ENCODE measurements around the gene SH3RF3. TPM values are rescaled to one million over a fixed set of nuclear protein-coding genes. Genes with fewer than 3 reads are reported as not detected.

Gene SH3RF3
- total RNA-seq, 4 donors from 2014 or later: 5.3 to 10.0 (median 8.0) TPM

GRCh38 chr2:109498906-109499305, 369.9 kb downstream of the SH3RF3 start:
- TF ChIP-seq, protein P1, sequence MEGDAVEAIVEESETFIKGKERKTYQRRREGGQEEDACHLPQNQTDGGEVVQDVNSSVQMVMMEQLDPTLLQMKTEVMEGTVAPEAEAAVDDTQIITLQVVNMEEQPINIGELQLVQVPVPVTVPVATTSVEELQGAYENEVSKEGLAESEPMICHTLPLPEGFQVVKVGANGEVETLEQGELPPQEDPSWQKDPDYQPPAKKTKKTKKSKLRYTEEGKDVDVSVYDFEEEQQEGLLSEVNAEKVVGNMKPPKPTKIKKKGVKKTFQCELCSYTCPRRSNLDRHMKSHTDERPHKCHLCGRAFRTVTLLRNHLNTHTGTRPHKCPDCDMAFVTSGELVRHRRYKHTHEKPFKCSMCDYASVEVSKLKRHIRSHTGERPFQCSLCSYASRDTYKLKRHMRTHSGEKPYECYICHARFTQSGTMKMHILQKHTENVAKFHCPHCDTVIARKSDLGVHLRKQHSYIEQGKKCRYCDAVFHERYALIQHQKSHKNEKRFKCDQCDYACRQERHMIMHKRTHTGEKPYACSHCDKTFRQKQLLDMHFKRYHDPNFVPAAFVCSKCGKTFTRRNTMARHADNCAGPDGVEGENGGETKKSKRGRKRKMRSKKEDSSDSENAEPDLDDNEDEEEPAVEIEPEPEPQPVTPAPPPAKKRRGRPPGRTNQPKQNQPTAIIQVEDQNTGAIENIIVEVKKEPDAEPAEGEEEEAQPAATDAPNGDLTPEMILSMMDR (IDR thresholded peaks at IDR 0.05; ENCODE audit: low read depth): no peak

DNA sequence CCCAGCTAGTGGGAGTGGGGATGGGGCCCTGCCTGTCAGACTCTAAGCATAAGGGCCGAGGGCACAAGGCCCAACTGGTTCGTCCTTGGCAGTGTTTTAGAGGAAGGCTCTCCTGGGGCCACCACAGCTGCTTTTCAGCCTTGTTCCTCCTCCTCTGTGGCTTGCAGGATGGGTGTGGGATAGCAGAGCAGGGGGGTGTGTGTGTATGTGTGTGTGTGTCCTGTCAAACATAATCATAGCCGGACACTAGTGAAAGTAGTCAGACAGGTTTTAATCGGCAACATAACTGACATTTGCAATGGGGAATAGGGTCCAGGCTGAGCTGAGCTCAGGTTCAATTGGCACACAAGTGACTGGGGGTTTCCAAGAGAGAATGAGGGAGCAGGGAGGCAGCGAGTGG, 370.6 kb downstream of the SH3RF3 start:
- TF ChIP-seq, protein P1 (IDR thresholded peaks at IDR 0.05; ENCODE audit: low read depth): no peak

GRCh38 chr2:109500910-109501309, 371.9 kb downstream of the SH3RF3 start:
- TF ChIP-seq, protein P1 (IDR thresholded peaks at IDR 0.05; ENCODE audit: low read depth): no peak

DNA sequence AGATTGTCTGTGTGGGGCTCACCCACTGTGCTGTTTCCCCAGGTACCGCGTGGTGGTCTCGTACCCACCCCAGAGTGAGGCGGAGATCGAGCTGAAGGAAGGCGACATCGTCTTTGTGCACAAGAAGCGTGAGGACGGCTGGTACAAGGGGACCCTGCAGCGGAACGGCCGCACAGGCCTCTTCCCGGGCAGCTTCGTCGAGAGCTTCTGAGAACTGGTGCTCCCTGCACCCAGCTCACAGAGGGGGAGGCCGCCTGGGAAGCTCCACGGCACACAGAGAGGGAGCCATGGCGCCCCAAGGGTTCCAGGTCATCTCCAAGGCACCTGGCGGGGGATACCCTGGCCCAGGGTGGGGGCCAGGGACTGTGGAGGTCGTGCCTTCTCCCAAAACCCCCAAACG, 372.5 kb downstream of the SH3RF3 start:
- TF ChIP-seq, protein P1 (IDR thresholded peaks at IDR 0.05; ENCODE audit: low read depth): no peak

GRCh38 chr2:109503191-109503590, 374.2 kb downstream of the SH3RF3 start:
- TF ChIP-seq, protein P1 (IDR thresholded peaks at IDR 0.05; ENCODE audit: low read depth): no peak

DNA sequence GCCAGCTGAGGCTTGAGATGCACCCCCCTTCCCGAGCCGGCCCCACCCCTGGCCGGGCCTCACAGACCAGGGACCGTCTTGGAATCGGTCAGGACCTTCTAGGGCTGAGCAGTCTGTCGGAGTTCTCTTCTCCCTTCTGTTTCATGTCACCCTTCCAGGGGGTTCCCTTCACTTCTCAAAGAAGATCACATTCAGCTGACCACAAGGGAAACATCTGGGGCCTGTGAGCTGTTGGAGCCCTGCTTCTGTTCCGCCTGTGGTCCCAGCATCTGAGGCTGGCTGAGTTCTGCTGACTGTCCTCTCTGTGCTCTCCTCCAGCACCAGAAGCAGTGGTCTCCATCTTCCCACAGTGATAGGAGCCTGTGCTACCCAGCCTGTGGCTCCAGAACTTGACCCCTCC, 378.2 kb downstream of the SH3RF3 start:
- TF ChIP-seq, protein P1 (IDR thresholded peaks at IDR 0.05; ENCODE audit: low read depth): no peak

DNA sequence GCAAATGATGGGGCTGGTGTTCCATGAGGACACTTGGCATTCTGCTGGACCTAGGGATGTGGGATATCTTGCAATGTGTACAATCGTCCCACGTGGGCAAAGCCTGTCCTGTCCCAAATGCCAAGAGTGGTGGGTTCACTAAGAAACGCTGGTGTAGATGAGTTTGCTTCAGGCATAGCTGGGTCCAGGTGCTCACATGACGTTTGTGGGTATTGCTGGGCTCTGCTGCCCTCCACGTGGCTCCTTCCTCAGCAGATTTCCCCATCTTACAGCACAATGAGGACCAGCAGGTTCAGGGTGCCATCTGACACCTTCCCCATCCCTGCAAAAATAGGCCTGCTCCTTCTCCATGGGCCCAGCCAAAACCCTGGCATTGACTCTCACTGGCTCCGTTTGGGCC, 378.8 kb downstream of the SH3RF3 start:
- TF ChIP-seq, protein P1 (IDR thresholded peaks at IDR 0.05; ENCODE audit: low read depth): no peak
